22Rv1 (cell line): ENCODE results near the gene SLC2A13.

ENCODE experiments used
- H3K27ac ChIP-seq: fragments of 450-650 bp; 2 replicates; pipeline ENCODE4 v1.5.1; 2017
- CTCF ChIP-seq: fragments of 450-650 bp; IDR thresholded peaks from 2 replicates; pipeline ENCODE4 v1.5.1; 2017; ENCODE audit warnings: mild to moderate bottlenecking
- ZFX ChIP-seq: fragments of 450-650 bp; IDR thresholded peaks from 2 replicates; pipeline ENCODE4 v1.6.1; 2017; ENCODE audit warnings: antibody characterized with exemption, borderline replicate concordance

SLC2A13 gene

GRCh38 chr12:40145896-40146295 lies 40.0 kb upstream of the SLC2A13 start:
- H3K27ac ChIP-seq, result no peak overlapping the region
- TF ChIP-seq ZFX, result no peak
- TF ChIP-seq CTCF, result no peak

- TF ChIP-seq ZFX, result no peak
- TF ChIP-seq CTCF, result no peak
- no peak overlapping the region for H3K27ac ChIP-seq
These were observed 38.1 kb upstream of the SLC2A13 start for GRCh38 chr12:40144023-40144422.

- H3K27ac ChIP-seq, result no peak overlapping the region
- no peak for TF ChIP-seq ZFX
- no peak for TF ChIP-seq CTCF
These were observed 36.3 kb upstream of the SLC2A13 start for GRCh38 chr12:40142001-40142744.

- H3K27ac ChIP-seq, result no peak overlapping the region
- no peak for TF ChIP-seq ZFX
- TF ChIP-seq CTCF, result no peak
These were observed 32.6 kb upstream of the SLC2A13 start for GRCh38 chr12:40138526-40138925.

GRCh38 chr12:40137252-40137651 lies 31.4 kb upstream of the SLC2A13 start:
- no peak overlapping the region for H3K27ac ChIP-seq
- no peak for TF ChIP-seq ZFX
- TF ChIP-seq CTCF, result no peak

- H3K27ac ChIP-seq, result no peak overlapping the region
These were observed 21.5 kb upstream of the SLC2A13 start for GRCh38 chr12:40127408-40127807.

GRCh38 chr12:40123496-40123895 lies 17.6 kb upstream of the SLC2A13 start:
- TF ChIP-seq ZFX, result no peak
- no peak overlapping the region for H3K27ac ChIP-seq

More at GRCh38 chr12:40127408-40127807, 21.5 kb upstream of the SLC2A13 start:
- TF ChIP-seq ZFX (no peak), CTCF (no peak)

GRCh38 chr12:40122842-40123241 lies 17.0 kb upstream of the SLC2A13 start:
- TF ChIP-seq CTCF, result no peak
- TF ChIP-seq ZFX, result no peak
- no peak overlapping the region for H3K27ac ChIP-seq
